Smooth muscle cell of the brain vasculature (primary cell): Measurements from ENCODE around the gene PLA2G4C.

ENCODE experiments used
- DNase-seq: peaks from one replicate; pipeline ENCODE4 v3.0.0-alpha.2; 2012; ENCODE audit warnings: low read depth, low spot score

PLA2G4C gene

DNA sequence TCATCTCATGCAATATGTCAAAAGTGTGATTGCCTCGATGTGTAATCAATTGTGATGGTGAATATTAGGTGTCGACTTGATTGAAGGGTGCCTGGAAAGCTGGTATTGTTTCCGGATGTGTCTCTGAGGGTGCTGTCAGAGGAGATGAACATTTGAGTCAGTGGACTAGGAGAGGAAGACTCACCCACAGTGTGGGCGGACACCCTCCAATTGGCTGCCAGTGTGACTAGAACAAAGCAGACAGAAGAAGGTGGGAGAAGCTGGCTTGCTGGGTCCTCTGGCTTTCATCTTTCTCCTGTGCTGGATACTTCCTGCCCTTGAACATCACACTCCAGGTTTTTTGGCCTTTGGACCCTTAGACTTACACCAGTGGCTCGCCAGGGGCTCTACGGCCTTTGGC lies 51.3 kb downstream of the PLA2G4C start:
- no peak for DNase-seq

DNA sequence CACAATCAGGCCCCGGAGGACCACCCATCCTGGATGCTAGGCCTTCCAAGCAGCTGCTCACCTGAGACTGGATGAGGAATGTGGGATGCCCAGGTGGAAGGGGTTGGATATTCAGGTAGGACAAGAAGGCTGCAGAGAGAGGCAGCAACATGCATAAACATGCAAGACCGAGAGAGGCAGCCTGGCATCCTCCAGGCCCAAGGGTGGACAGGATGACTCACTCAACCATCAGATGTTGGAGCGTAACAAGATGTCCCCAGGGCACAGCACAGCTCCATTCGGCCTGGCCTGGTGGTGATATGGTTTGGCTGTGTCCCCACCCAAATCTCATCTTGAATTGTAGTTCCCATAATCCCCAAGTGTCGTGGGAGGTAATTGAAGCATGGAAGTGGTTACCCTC lies 56.8 kb downstream of the PLA2G4C start:
- no peak for DNase-seq

DNA sequence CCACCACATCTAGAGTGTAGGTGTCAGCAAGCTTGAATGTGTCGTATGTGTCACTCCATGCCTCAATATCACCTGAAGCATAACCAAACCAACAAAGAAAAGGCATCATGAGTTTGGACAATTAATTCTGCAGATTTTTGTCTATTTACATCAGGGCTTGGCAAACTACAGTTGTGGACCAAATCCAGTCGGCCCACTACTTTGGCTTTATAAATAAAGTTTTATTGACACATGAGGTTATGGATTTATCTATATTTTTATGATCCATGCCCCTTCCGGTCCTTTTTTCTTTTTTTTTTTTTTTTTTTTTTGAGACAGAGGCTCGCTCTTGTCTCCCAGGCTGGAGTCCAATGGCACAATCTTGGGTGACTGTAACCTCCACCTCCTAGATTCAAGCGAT lies 57.5 kb downstream of the PLA2G4C start:
- no peak for DNase-seq

DNA sequence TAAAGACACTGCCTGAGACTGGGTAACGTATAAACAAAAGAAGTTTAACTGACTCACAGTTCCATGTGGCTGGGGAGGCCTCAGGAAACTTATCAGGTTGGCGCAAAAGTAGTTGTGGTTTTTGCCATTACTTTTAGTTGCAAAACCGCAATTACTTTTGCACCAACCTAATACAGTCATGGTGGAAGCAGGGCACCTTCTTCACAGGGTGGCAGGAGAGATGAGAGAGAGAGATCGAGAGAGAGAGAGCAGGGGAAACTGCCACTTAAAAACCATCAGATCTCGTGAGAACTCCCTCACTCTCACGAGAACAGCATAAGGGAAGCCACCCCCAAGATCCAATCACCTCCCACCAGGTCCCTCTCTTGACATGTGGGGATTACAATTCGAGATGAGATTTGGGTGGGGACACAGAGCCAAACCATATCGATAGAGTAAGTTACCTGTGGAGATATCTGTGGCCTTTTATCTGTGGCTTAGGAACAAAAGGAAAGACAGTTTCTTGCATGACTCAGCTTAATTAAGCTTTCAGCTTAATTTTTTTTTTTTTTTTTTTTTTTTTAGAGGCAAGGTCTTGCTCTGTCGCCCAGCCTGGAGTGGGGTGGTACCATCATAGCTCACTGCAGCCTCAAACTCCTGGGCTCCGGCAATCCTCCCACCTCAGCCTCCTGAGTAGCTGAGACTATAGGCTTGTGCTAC lies 59.1 kb downstream of the PLA2G4C start:
- no peak for DNase-seq

DNA sequence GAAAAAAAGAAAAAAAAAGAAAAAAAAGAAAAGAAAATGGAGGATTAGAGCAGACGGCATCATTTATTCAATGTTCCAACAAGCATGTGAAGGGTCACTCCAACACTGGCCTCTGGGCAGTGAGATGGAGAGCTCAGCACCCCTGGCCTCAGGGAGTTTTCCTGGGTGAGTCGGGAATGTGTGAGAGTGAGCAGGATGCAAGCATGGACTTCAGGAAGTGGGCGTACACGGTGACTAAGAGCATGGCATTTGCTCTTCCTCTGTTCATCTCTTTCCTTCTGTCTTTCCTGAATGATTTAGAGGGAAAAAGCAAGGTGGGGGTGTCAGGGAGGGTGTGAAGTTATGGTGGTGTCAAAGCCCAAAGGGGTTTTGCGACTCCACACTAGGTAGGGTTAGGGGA lies 66.1 kb downstream of the PLA2G4C start:
- DNase-seq: no peak

DNA sequence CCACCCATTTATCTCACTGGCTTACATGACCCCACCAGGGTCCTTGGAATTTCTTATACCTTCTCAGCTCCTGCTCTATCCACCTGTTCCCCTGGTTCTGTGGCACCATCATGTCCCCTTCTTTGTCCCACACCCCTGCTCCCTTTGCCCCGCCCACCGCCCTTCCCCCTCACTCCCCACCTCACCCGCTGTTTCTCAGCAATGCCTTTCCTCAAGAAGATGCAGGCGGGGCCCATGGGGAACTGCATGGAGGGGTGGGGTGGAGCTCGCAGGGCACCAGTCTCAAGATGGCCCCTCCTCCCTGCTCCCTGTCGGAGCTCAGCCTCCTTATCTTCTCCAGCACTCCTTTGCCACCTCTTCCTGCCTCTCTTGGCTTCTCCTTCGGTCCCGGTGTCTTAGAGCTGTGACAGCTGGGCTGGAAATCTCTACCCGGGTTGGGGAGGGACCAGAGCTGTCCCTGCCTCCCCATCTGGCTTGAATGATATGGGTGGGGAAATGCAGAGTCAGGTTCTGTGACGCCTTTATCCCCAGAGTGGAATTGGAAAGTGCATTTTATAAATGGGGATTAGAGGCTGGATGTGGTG lies 66.8 kb downstream of the PLA2G4C start, which contains the start of gene CABP5:
Gene CABP5 (minus strand): TSS at position 405 of the 584 bp plus-strand sequence. CDS start 157 bp downstream, at position 248.
- DNase-seq: no peak

DNA sequence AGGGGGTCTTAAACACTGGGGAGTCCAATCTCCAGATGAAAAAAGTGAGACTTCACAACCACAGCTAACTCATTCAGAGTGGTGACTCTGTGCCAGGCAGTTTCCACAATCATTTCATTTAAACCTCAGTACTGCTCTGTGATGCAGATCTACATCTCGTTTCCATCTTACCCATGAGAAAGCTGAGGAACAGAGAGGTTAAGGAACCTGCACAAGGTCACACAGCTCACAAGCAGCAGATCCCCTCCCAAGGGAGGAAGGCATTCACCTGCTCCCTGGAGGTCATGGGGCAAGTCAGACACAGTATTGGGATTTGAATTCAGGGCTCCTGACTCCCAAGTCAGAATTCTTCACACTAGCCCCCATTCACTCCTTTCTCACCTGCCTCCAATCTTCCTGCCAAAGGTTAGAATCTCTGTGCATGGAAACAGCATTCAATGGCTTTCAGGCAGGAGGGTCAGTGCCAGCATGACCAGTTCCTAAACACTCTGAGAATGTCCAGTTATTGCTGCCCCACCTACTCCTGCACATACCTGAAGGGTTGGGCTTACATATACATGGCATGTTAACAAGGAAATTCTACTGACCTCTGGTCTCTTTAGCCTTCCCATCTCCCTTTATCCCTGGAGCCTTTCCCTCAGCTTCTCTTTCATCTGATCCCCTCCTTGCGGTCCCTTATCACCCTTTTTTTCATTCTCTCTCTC lies 68.6 kb downstream of the PLA2G4C start:
- DNase-seq: no peak

DNA sequence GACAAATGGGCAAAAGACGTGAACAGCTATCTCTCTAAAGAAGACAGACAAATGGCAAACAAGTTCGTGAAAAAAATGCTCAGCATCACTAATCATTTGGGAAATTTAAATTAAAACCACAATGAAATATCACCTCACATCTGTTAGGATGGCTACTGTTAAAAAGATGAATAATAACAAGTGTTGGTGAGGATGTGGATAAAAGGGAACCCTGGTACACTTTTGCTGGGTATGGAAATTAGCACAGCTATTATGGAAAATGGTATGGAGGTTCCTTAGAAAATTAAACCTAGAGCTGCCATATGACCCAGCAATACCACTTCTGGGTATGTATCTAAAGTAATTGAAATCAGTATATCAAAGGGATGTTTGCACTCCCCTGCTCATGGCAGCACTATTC lies 73.9 kb downstream of the PLA2G4C start:
- no peak for DNase-seq

DNA sequence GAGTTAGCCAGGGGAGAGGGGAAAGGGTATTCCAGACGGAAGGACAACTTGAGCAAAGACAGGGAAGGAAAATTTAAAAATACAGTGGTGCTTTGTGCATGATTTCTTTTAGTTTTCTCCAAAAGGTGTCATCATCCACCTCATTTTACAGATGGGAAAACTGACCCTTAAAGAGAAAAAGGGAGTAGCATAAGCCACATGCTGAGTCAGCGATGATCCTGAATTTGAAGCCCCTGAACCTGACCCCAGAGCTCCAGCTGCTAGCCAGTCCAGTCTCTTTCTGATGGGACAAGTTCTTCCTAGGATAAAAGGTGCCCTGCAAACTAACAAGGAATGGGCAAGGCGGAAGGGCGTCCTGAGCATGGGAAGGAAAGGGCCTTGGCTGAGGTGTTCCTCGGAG lies 77.0 kb downstream of the PLA2G4C start:
- no peak for DNase-seq

DNA sequence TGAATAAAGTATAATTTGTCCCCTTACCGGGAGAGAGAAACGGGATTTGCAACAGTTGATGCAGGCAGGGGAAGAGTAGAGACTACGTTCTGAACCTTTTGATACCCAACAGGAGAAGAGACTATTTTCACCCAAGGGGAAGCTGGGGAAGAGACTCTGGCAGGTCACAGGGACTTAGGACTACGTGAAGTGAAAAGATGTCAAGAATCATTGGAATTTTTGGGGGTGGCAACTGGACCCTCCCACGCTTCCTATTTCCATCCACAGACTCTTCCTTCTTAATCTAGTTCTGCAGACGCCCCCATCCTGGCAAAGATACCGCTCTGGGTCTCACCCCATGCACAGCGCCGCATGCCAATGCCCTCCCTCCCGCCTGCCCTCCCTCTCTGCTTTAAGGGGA lies 80.5 kb downstream of the PLA2G4C start:
- DNase-seq: no peak

DNA sequence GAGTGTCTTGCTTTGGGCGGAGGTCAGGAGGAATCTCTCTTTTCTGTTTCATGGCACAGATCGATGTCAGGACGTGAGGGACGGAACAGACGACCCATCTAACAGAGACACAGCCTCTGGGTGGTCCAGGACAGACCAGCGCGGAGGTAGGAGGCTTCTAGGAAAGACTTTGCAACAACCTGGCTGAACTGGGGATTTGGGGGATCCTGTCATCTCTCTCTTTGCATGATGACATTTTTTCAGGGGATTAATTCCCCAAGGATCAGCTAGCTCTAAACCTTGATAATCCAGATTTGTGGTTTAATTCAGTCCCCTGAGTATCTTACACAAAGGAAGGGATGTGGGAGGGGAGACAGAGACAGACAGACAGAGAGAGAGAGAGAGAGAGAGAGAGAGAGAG lies 81.2 kb downstream of the PLA2G4C start:
- no peak for DNase-seq

DNA sequence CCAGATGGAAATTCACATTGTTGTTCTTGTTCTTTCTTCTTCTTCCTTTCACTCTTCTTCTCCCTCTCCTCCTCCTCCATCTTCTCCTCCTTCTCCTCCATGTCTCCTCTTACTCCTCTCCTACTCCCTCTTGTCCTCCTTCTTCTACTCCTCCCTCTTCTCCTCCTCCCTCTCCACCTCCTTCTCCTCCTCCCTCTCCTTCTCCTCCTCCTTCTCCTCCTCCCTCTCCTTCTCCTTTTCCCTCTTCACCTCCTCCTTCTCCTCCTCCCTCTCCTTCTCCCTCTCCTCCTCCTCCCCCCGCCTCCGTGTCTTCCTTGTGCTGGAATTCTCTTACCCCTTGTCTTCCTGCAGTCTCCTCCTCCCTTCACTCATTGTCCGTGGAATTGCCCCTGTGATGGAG lies 85.1 kb downstream of the PLA2G4C start:
- no peak for DNase-seq

DNA sequence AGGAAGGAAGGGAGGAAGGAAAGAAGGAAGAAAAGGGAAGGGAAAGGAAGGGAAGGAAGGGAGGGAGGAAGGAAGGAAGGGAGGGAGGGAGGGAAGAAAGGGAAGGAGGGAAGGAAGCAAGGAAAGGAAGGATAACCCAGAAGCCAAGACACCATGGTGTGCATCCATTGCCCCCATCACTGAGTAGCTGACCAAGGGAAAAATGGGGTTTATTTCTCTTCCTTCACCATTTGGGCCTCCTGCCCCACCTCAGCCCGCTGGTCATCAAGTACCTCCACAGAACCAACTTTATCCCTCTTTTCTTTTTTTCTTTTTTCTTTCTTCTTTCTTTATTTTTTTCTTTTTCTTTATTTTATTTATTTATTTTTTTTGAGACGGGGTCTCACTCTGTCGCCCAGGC lies 87.1 kb downstream of the PLA2G4C start:
- no peak for DNase-seq

DNA sequence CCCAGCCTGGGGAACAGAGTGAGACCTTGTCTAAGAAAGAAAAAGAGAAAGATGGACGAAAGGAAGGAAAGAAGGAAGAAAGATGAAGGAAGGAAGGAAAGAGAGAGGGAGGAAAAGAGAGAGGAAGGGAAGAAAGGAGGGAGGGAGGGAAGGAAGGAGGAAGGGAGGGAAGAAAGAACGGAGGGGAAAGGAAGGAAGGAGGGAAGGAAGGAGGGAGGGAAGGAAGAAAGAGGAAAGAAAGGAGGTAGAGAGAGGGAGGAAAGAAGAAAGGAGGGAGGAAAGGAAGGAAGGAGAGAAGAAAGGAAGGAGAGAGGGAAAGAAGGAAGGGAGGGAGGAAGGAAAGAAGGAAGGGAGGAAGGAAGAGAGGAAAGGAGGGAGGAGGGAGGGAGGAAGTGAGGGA lies 87.6 kb downstream of the PLA2G4C start:
- no peak for DNase-seq

DNA sequence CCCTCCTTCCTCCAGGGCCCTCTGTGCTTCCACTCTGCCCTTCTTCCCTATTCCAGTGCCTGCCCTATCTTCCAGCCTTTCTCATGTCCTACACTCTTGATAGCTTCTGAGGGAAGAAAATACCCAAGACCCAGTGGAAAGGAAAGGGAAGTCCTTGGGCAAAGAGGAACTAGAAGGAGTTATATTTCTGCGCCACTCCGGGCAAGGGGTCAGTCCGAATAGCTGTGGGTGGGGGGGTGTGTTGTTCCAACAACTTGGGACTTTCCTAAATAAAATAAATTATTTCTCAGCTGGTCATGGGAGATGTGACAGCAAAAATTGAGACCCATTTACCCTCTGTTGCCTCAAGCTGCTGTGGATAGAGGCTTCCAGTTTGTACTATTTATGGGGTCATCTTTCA lies 89.9 kb downstream of the PLA2G4C start:
- no peak for DNase-seq

DNA sequence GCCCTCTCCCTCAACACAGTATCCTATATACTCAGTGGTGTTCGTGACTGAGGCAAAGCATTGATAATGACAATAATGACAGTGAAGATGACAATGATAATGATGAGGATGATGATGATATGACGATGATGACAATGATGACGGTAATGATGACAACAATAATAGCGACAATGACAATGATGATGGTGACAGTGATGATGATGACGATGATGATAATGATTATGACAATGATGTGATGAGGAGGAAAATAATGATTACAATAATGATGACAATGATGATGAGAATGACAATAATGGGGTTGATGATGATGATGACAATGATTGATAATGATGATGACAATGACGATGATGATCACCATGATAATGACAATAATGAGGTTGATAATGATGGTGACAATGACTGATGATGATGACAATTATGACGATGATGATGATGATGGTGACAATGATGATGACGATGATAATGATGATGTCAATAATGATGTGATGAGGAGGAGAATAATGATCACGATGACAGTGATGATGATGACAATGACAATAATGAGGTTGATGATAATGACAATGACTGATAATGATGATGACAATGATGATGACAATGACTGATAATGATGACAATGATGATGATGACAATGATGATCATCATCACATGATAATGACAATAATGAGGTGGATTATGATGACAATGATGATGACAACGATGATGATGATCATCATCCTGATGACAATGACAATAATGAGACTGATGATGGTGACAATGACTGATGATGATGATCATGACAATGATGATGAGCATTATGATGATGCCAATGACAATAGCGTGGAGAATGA lies 99.5 kb downstream of the PLA2G4C start:
- DNase-seq: no peak

DNA sequence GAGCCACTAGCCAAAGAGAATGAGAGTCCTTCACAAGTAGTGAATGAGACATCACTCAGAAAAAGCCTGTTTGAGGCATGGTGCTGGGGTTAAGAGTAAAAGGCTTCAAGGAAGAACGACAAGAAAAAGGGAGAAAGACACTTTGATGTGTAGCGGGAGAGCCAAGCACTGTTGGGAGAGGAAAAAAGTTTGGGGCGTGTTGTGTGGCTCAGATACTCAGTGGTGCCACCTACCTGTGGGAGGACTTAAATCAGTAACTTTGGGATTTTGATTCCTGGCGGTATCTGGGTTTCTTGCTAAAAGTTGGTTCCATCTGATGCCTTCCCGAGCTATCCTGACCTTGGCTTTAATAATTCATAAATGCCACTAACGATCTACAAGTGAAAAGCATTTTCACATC lies 103.9 kb downstream of the PLA2G4C start:
- no peak for DNase-seq

DNA sequence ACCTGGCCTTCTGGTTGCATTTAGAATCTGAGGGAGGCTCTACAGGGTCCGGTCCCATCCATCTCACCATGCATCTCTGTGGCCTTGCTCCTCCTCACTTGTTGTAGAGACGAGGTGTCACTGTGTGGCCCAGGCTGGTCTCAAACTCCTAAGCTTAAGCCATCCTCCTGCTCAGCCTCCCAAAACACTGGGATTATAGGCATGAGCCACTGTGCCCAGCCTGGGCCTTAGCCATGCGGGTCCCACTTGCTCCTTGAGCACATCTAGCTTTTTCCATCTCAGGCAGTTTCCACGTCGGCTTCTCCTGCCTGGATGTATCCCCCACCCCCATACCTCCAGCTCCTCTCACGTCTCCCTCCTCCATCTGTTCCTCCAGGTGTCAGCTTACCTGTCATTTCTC lies 106.4 kb downstream of the PLA2G4C start:
- DNase-seq: no peak

DNA sequence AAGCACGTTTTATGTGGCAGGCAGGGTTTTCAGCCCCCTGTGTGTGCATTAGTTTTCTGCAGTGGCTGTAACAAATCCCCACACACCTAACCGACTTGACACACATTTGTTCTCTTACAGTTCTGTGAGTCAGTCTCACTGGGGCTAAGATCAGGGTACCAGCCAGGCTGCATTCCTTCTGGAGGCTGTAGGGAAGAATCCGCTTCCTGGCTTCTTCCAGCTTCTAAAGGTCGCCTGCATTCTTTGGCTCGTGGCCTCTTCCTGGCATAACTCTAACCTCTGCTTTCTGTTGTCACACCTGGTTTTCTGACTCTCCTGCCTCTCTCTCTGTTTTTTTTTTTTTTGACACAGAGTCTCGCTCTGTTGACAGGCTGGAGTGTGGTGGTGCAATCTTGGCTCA lies 109.8 kb downstream of the PLA2G4C start:
- no peak for DNase-seq

DNA sequence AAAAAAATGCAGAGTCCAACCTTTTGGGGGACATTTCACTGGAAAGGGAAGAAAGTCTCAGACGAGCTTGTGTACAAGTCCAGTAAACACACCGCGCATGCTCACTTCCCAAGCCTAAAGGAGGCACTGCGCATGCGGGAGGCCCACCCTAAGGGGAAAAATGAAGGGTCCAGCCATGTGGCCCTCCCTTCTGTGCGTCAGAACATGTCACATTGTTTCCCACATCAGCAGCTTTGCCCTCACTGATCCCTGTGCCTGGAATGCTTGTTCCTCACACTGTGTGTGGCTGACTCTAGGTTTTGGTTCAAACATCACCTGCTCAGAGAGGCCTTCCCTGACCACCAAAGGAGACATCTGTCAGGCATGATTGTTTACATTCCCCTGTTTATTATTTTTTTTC lies 111.8 kb downstream of the PLA2G4C start:
- DNase-seq: no peak
